Activated T-cell treated with anti-CD3 and anti-CD28 coated beads, Interleukin-2, amount 50 U/mL, for 24 hours (primary cell): ENCODE measurements around the gene KLHL3.

Experiments used
- DNase-seq: peaks from one replicate; pipeline ENCODE4 v3.0.0-alpha.2; 2020
- H3K27ac Mint-ChIP-seq: 2 replicates; pipeline ENCODE4 v1.8.0; 2020; ENCODE audit warnings: mild to moderate bottlenecking, mixed read lengths
- H3K27me3 Mint-ChIP-seq: 2 replicates; pipeline ENCODE4 v1.8.0; 2020; ENCODE audit warnings: mixed read lengths
- H3K36me3 Mint-ChIP-seq: 2 replicates; pipeline ENCODE4 v1.8.0; 2020; ENCODE audit warnings: low read depth, mixed read lengths
- H3K4me1 Mint-ChIP-seq: 2 replicates; pipeline ENCODE4 v1.8.0; 2020; ENCODE audit warnings: low read depth, mixed read lengths
- H3K4me3 Mint-ChIP-seq: 2 replicates; pipeline ENCODE4 v1.8.0; 2020; ENCODE audit warnings: mild to moderate bottlenecking, moderate library complexity, mixed read lengths
- H3K9me3 Mint-ChIP-seq: 2 replicates; pipeline ENCODE4 v1.8.0; 2020; ENCODE audit warnings: mixed read lengths

KLHL3 gene

DNA sequence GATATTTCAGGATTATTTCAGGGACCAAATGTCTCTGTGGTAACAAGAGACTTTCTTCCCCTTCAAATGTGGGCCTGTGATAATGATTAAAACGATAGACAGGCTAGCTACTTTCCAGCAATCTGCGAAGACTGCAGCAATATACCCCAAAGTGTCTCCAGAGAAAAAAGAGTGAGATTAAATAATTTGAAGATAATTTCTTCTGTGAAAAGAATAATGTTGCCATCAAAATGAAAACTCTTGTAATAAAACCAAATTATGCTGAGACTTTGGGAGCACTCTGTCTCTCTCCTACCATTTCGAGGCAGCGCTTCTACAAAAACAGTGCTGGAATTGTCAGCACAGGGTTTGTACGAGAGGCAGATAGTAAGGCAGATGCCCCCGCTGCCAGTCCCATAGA lies 132.5 kb downstream of the KLHL3 start:
- Mint-ChIP-seq H3K27me3 (peaks cover 37% of the 10 kb centered on the region), H3K27ac (no peak overlapping the region)

DNA sequence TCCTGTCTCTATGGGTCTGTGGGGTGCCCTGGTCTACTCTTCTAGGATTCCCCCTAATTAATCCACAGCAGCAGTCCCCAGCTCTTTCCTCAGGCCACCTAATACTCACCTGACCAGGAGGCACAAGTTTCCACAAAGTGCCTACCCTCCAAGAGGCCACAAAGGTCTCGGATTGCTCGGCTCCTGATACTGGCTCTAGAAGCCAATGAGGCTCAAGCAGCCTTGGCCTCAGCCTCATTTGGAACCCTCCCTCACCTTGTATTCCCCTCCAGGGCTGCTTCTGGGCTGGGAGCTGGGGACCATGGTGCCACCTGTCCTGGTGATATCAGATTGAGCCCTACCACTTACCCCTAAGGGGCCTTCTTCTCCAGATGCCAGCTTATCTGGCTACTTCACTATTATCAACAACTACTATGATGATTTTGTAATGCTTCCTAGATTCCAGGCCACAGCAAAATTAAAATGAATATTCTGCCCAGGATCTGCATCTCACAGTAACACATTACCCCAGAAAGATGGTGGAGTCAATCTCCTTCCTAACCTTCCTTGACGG lies 133.1 kb downstream of the KLHL3 start:
- H3K36me3 Mint-ChIP-seq: no peaks in the 10 kb centered on the region
- no peaks in the 10 kb centered on the region for H3K9me3 Mint-ChIP-seq
- H3K27ac Mint-ChIP-seq: no peak overlapping the region
- DNase-seq: no peak
- H3K4me1 Mint-ChIP-seq: no peaks in the 10 kb centered on the region
- H3K27me3 Mint-ChIP-seq: peaks cover 39% of the 10 kb centered on the region
- H3K4me3 Mint-ChIP-seq: no peak overlapping the region

More for the DNA sequence above, 132.5 kb downstream of the KLHL3 start:
- Mint-ChIP-seq H3K4me1 (no peaks in the 10 kb centered on the region), H3K4me3 (no peak overlapping the region), H3K36me3 (no peaks in the 10 kb centered on the region), H3K9me3 (no peaks in the 10 kb centered on the region)
- DNase-seq: no peak

DNA sequence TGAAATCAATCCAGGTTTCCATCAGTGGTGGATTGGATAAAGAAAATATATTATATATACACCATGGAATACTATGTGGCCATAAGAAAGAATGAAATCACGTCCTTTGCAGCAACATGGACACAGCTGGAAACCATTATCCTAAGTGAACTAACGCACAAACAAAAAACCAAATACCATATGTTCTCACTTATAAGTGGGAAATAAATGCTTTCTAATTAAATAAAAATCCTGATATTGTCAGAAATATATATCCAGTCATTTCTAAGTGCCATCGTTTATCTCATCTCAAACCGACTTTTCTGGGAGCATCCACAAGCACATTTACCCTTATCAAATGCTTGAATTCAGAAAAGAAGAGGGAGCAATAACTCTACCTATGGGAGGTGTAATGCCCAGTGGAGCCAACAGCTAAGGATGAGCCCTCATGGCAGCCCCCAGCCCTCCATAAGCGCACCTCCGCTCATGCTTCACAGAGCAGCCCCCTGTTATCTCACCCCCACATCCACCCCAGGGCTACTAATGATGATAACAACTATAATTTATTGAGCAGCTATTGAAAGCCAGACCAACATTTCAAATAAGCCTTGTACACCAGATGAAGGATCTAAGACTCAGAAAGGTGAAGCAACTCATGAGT lies 135.0 kb downstream of the KLHL3 start:
- peaks cover 40% of the 10 kb centered on the region for H3K27me3 Mint-ChIP-seq
- no peaks in the 10 kb centered on the region for H3K36me3 Mint-ChIP-seq
- H3K4me1 Mint-ChIP-seq: no peaks in the 10 kb centered on the region
- no peak overlapping the region for H3K27ac Mint-ChIP-seq
- no peak overlapping the region for H3K4me3 Mint-ChIP-seq
- no peaks in the 10 kb centered on the region for H3K9me3 Mint-ChIP-seq
- no peak for DNase-seq

DNA sequence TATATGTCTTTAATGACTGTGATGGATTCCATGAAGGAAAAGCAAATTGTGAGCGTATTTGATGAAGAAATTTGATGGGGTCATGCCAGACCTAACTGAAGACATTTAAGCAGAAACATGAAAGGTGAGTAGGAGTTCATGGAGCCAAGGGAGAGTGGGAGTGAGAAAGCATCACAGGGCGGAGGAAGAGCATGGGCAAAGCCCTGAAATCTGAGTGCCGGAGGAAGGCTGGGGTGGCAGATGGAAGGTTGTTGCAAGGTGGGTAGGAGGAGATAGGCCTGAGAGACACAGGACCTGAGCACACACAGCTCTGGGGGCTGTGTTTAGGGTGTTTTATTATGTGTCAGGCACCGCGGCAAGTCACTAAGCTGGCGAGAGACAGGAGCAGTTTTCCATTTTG lies 136.4 kb downstream of the KLHL3 start:
- H3K9me3 Mint-ChIP-seq: no peaks in the 10 kb centered on the region
- no peak for DNase-seq
- H3K27ac Mint-ChIP-seq: no peak overlapping the region
- H3K4me1 Mint-ChIP-seq: no peaks in the 10 kb centered on the region
- no peaks in the 10 kb centered on the region for H3K36me3 Mint-ChIP-seq
- H3K4me3 Mint-ChIP-seq: no peak overlapping the region
- H3K27me3 Mint-ChIP-seq: peaks cover 39% of the 10 kb centered on the region

DNA sequence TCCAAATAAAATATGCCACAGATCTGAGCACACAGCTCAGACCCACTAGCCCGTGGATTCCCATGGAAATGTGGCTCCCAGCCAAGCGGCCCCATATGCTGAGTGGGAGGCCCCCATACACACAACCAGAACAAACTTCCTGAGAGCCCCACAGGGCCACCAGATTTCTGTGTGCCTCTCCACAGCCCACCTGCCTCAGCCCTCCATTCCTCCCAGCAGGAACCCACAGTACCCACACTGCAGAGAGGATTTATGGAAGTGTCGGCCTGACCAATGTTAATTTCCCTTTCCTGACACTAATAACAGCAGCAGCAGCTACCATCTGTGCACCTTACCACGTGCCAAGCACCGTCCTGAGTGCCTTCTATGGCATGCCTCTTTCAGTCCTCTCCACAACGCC lies 137.5 kb downstream of the KLHL3 start:
- Mint-ChIP-seq H3K4me3 (no peak overlapping the region), H3K27ac (no peak overlapping the region), H3K36me3 (no peaks in the 10 kb centered on the region), H3K4me1 (no peaks in the 10 kb centered on the region), H3K9me3 (no peaks in the 10 kb centered on the region), H3K27me3 (peaks cover 44% of the 10 kb centered on the region)
- DNase-seq: no peak

DNA sequence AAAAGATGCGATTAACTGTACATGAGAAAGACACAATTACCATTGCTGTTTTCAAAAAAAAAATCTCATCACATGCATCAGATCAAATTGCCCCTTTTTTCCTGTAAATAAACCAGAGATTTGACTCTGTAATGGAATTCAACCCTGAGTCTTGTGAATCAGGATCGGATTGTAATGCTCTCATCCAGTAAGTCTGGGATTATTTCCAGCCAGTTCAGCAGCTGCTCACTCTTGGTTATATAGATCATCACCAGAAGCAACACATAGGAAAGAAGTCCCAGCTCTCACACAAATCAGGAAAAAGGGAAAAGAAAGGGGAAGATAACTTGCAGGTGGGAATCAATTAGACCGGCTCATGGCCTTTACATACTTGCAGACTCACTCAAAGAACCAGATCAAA lies 138.9 kb downstream of the KLHL3 start:
- H3K27ac Mint-ChIP-seq: no peak overlapping the region
- no peaks in the 10 kb centered on the region for H3K9me3 Mint-ChIP-seq
- H3K36me3 Mint-ChIP-seq: no peaks in the 10 kb centered on the region
- DNase-seq: no peak
- H3K4me3 Mint-ChIP-seq: no peak overlapping the region
- H3K4me1 Mint-ChIP-seq: no peaks in the 10 kb centered on the region
- H3K27me3 Mint-ChIP-seq: peaks cover 45% of the 10 kb centered on the region

DNA sequence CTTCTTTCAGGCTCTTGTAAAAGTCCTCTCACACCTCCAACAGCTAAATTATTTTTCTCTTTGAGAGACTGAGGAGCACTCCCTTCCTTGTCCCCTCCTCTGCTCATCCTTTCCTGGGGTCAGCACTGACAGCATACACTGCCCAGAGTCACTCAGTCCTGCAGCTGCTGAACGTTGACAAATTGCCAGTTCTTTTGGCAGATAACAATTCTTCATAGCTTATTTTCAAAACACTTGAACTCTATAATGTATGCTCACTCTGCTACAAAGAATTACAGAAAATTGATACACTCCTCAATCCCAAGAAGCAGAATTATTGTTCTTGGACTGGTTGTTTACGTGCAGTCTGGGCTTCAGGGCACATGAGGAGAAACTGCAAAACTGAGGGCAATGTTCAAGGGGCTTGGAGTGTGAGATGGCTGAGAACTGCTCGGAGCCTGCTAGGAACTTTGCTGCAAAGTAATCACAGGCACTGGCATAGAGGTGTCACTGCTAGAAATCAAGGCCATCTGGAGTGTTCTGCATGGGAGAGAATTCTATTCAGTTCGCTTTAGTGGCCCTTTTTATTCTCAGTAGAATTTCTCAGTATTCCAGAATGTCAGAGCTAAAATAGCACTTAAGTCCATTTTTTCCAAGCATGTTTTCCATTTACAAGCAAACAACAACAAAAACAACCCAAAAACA lies 140.4 kb downstream of the KLHL3 start:
- Mint-ChIP-seq H3K27me3 (peaks cover 51% of the 10 kb centered on the region), H3K27ac (no peak overlapping the region), H3K9me3 (no peaks in the 10 kb centered on the region), H3K36me3 (no peaks in the 10 kb centered on the region), H3K4me1 (no peaks in the 10 kb centered on the region), H3K4me3 (no peak overlapping the region)
- no peak for DNase-seq

DNA sequence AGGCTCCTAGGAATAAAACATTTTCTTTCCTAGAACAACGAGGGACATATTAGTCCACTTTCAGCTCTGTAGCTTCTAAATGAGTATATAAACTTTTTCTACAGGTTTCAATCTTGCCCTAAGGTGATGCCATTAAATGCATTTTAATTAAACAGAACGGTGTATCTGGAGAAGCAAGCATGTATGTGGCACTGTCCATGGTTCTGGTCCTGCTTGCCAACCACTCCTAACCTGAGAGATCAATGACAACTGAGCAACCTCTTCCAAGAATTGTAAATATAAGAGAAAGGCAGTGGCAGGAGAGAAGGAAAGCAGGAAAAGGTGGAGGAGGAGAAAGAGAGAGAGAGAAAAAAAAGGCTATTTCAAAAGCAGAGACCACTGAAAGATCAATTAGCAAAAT lies 141.2 kb downstream of the KLHL3 start:
- H3K36me3 Mint-ChIP-seq: no peaks in the 10 kb centered on the region
- peaks cover 52% of the 10 kb centered on the region for H3K27me3 Mint-ChIP-seq
- no peaks in the 10 kb centered on the region for H3K9me3 Mint-ChIP-seq
- no peak overlapping the region for H3K4me3 Mint-ChIP-seq
- H3K4me1 Mint-ChIP-seq: no peaks in the 10 kb centered on the region
- no peak overlapping the region for H3K27ac Mint-ChIP-seq
- DNase-seq: no peak

DNA sequence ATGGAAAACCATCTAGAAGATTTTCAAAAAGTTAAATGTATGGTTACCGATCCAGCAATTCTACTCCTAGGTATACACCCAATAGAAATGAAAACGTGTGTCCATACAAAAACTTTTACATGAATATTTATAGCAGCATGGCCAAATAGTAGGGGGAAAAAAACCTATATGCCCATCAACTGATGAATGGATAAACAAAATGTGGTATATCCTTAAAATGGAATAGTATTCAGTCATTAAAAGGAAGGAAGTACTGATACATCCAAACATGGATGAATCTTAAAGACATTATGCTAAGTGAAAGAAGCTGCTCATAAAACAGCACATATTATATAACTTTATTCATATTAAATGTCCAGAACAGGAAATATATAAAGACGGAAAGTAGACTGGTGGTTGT lies 143.6 kb downstream of the KLHL3 start:
- peaks cover 41% of the 10 kb centered on the region for H3K27me3 Mint-ChIP-seq
- no peak overlapping the region for H3K27ac Mint-ChIP-seq
- H3K36me3 Mint-ChIP-seq: no peaks in the 10 kb centered on the region
- peaks cover 3% of the 10 kb centered on the region for H3K4me1 Mint-ChIP-seq
- no peaks in the 10 kb centered on the region for H3K9me3 Mint-ChIP-seq
- no peak for DNase-seq
- no peak overlapping the region for H3K4me3 Mint-ChIP-seq

DNA sequence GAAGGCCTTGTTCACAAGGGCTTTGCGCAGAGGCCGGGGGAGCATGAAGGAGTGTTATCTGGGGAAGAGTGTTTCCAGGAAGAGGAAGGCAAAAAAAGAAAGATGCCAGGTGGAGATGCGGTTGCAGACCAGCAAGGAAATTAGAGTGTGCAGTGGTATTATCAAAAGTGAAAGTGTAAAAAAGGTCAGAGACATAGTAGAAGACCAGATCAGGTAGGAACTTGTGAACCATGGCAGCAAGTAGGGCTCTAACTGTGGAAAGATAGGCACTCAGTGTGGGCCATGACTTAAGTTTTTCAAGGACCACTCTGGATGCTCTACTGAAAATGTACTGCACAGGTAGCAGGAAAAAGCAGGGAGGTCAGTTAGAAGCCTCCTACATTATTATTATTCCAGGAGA lies 146.7 kb downstream of the KLHL3 start:
- H3K36me3 Mint-ChIP-seq: no peaks in the 10 kb centered on the region
- H3K4me3 Mint-ChIP-seq: no peak overlapping the region
- DNase-seq: no peak
- no peaks in the 10 kb centered on the region for H3K9me3 Mint-ChIP-seq
- H3K27ac Mint-ChIP-seq: no peak overlapping the region
- H3K27me3 Mint-ChIP-seq: peaks cover 32% of the 10 kb centered on the region
- H3K4me1 Mint-ChIP-seq: peaks cover 3% of the 10 kb centered on the region

DNA sequence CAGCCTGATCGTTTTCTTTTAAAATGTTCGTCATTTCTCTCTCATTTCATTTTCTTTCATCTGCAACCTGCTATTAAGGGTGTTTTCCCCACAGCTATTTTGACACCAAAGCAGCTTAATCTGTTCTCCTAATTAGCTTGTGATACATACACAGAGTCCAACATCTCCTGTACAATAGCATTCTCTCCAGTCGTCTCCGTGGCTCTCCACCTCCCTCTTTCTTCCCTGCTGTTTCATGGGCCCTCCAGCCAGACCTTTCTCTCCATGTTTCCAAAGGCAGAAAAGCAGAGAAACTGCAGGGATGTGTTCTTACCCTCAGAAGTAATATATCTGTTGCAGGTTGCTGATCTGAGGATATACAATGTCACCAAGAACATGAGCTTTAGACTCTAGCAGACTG lies 148.0 kb downstream of the KLHL3 start:
- no peaks in the 10 kb centered on the region for H3K9me3 Mint-ChIP-seq
- DNase-seq: no peak
- H3K4me1 Mint-ChIP-seq: peaks cover 3% of the 10 kb centered on the region
- H3K27me3 Mint-ChIP-seq: peaks cover 30% of the 10 kb centered on the region
- H3K27ac Mint-ChIP-seq: no peak overlapping the region
- H3K36me3 Mint-ChIP-seq: no peaks in the 10 kb centered on the region
- H3K4me3 Mint-ChIP-seq: no peak overlapping the region

DNA sequence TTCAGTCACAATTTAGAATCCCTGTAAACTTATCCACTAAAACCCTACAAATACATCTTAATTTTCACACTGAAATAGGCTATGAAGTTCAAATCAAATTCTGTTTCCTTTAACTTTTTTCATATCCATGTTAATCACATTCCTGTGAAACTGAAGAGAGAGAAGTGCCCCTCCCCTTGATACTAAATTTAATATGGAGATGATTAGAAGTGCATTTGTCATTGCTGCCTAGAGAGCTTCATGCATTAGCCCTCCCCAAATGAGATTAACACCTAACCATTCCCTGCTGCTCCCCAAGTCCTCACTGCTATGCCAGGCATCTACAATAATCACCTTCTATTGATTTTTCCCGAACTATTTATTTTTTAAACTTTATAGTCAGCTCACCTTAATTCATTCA lies 151.6 kb downstream of the KLHL3 start:
- Mint-ChIP-seq H3K27me3 (peaks cover 25% of the 10 kb centered on the region), H3K27ac (no peak overlapping the region), H3K36me3 (no peaks in the 10 kb centered on the region), H3K4me3 (no peak overlapping the region), H3K4me1 (peaks cover 3% of the 10 kb centered on the region), H3K9me3 (no peaks in the 10 kb centered on the region)
- DNase-seq: no peak

DNA sequence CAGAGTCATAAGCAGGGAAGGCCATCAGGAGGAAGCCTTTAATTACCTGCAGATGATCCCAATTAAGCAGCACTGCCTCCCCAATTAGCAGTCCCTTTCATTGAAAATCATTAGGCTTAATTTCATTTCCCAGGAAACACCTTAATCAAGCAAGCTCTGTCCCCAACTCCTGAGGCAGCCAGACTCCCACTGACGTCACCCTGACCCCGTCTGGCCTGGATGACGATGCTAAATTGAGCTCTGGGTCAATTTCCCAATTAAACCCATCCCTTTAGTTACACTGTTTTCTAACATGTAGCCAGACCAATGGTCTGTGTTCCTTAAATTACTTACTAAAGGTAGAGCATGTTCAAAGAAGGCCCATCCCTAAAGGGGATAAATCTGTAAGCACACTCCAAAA lies 152.8 kb downstream of the KLHL3 start:
- no peak overlapping the region for H3K4me3 Mint-ChIP-seq
- no peaks in the 10 kb centered on the region for H3K4me1 Mint-ChIP-seq
- H3K9me3 Mint-ChIP-seq: no peaks in the 10 kb centered on the region
- peaks cover 23% of the 10 kb centered on the region for H3K27me3 Mint-ChIP-seq
- no peak overlapping the region for H3K27ac Mint-ChIP-seq
- no peak for DNase-seq
- H3K36me3 Mint-ChIP-seq: no peaks in the 10 kb centered on the region

DNA sequence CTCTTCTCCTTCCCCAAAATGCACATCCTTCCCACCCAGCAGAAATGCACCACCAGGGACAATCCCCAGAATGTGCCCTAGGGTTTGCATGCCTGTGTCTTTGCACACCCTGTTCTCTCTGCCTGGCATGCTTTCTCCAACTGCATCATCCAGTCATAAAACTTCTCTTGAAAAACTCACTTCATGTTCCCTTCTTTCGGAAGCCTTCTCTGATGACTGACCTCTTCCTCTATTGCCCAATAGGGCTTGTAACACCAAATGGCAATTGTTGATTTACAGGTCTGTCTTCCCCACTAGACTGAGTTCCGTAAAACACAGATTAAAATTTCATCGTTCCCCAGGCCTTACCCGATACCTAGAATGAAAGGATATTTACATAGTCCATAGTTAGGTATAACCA lies 153.7 kb downstream of the KLHL3 start:
- Mint-ChIP-seq H3K27me3 (peaks cover 21% of the 10 kb centered on the region), H3K27ac (no peak overlapping the region), H3K36me3 (no peaks in the 10 kb centered on the region), H3K4me3 (no peak overlapping the region), H3K9me3 (no peaks in the 10 kb centered on the region), H3K4me1 (no peaks in the 10 kb centered on the region)
- no peak for DNase-seq

DNA sequence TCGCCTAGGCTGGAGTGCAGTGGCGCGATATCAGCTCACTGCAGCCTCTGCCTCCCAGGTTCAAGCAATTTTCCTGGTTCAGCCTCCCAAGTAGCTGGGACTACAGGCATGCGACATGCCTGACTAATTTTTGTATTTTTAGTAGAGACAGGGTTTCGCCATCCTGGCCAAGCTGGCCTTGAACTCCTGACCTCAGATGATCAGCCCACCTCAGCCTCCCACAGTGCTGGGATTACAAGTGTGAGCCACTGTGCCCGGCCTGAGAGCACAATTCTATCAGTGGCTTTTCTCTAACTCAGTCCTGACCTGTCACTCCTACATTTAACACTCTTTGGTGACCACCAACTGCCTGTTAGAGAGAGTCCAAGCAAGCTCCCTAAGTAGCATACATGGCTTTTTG lies 154.1 kb downstream of the KLHL3 start:
- Mint-ChIP-seq H3K4me1 (no peaks in the 10 kb centered on the region), H3K36me3 (no peaks in the 10 kb centered on the region), H3K9me3 (no peaks in the 10 kb centered on the region), H3K27ac (no peak overlapping the region), H3K27me3 (peaks cover 18% of the 10 kb centered on the region), H3K4me3 (no peak overlapping the region)
- DNase-seq: no peak
